HAP-1 (cell line): Measurements from ENCODE around the gene BSDC1.
"Not testable (repeated sequence)": the region's sequence is repeated elsewhere in the genome, so short reads cannot be mapped to it uniquely, and the experiment has no call there.

Experiments used
- DNase-seq, 2 experiments: peaks; one replicate each; pipeline ENCODE4 v3.0.0-alpha.2; 2016 to 2020; ENCODE audit warnings: low spot score in 2 of 2
- H3K27me3 ChIP-seq: fragments of 250-450 bp; sonication (Bioruptor Pico); 2 replicates; pipeline ENCODE4 v1.5.1; 2020; ENCODE audit warnings: low read depth, mild to moderate bottlenecking, moderate library complexity
- H3K36me3 ChIP-seq: fragments of 250-450 bp; sonication (Bioruptor Pico); replicated peaks from 2 replicates; pipeline ENCODE4 v1.5.1; 2020; ENCODE audit warnings: mild to moderate bottlenecking
- H3K4me1 ChIP-seq: fragments of 250-450 bp; sonication (Bioruptor Pico); 2 replicates; pipeline ENCODE4 v1.5.1; 2020; ENCODE audit warnings: mild to moderate bottlenecking
- H3K4me3 ChIP-seq: fragments of 250-450 bp; sonication (Bioruptor Pico); 2 replicates; pipeline ENCODE4 v1.5.1; 2020; ENCODE audit warnings: mild to moderate bottlenecking, moderate library complexity
- H3K9me3 ChIP-seq: fragments of 250-450 bp; sonication (Bioruptor Pico); 2 replicates; pipeline ENCODE4 v1.5.1; 2020; ENCODE audit warnings: mild to moderate bottlenecking, moderate library complexity
- in situ Hi-C: fragments of 300-500 bp; cut with MboI; formaldehyde crosslinking; loops from 3 replicates; pipeline ENCODE4 v1.14.3; 2020; ENCODE audit warnings: low sequenced_read_pairs, inconsistent platforms, mixed read lengths

BSDC1 gene

DNA sequence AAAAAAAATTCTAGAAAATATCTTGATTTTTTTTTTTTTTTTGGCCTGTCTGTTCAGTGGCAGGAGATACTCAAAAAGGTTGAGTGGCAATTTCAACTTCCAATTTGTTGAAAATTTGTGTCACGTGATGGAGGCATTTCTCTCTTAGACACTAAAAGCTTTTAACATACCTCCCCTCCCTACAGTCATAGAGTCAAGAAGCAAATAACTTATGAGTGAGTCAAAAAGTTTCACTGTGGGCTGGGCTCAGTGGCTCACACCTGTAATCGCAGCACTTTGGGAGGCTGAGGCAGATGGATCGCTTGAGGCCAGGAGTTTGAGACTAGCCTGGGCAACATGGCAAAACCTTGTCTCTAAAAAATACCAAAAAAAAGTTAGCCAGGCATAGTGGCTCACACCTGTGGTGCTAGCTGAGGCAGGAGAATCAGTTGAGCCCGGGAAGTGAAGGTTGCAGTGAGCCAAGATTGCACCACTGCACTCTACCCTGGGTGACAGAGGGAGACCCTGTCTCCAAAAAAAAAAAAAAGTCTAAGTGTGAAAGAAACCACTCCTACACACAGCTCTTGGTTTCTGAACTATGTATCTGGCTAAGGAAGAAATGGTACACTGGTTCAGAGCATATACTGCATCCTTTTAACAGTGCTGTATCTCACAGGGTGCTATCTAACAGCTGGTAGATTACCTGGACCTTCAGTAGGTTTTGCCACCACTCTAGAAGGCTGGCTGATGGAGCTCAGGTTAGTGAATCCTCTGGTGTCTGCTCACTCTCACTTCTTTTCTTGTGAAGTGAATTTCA lies 11.6 kb upstream of the BSDC1 start:
- no peaks in the 10 kb centered on the region for H3K27me3 ChIP-seq
- peaks cover 13% of the 10 kb centered on the region for H3K4me1 ChIP-seq
- no peak for DNase-seq
- in situ Hi-C loops, result no loop called here
- H3K9me3 ChIP-seq, result no peaks in the 10 kb centered on the region
- H3K4me3 ChIP-seq, result no peak overlapping the region
- H3K36me3 ChIP-seq, result no peaks in the 10 kb centered on the region

DNA sequence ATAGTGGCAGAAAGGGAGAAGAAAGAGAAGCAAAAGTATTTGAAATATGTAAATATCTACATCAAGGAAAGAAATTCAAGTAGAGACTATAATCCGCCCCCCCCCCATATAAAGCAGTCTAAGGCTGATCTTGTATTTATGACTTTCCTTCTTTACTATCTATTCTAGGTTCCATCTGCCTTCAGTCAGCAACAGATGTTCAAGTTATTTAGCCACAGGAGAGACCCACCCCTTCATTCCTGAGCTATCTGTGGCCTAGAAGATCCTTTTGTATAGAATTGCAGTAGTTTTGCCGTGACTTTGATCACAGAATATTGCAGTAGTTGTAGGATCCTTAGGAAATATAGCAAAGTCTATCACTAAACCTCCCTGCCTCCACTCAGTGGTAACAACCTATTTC lies 10.7 kb upstream of the BSDC1 start:
- in situ Hi-C loops, result no loop called here
- no peaks in the 10 kb centered on the region for H3K36me3 ChIP-seq
- peak; percentile 41 to 71 for DNase-seq

GRCh38 chr1:32400876-32401631 lies 6.8 kb upstream of the BSDC1 start:
- H3K9me3 ChIP-seq, result no peaks in the 10 kb centered on the region
- no peaks in the 10 kb centered on the region for H3K36me3 ChIP-seq
- peaks cover 13% of the 10 kb centered on the region for H3K4me1 ChIP-seq
- in situ Hi-C loops, result no loop called here
- no peak overlapping the region for H3K4me3 ChIP-seq
- DNase-seq, result peak; percentile 76 to 92
- H3K27me3 ChIP-seq, result no peaks in the 10 kb centered on the region

More for the DNA sequence above, 10.7 kb upstream of the BSDC1 start:
- H3K4me1 ChIP-seq, result peaks cover 13% of the 10 kb centered on the region
- H3K27me3 ChIP-seq, result no peaks in the 10 kb centered on the region
- no peaks in the 10 kb centered on the region for H3K9me3 ChIP-seq
- no peak overlapping the region for H3K4me3 ChIP-seq

- Histone ChIP-seq H3K4me3 (no peak overlapping the region), H3K36me3 (no peaks in the 10 kb centered on the region), H3K9me3 (no peaks in the 10 kb centered on the region), H3K27me3 (no peaks in the 10 kb centered on the region), H3K4me1 (peaks cover 9% of the 10 kb centered on the region)
- in situ Hi-C loops, result no loop called here
- no peak for DNase-seq
These were observed 5.6 kb upstream of the BSDC1 start for GRCh38 chr1:32399843-32400242.

DNA sequence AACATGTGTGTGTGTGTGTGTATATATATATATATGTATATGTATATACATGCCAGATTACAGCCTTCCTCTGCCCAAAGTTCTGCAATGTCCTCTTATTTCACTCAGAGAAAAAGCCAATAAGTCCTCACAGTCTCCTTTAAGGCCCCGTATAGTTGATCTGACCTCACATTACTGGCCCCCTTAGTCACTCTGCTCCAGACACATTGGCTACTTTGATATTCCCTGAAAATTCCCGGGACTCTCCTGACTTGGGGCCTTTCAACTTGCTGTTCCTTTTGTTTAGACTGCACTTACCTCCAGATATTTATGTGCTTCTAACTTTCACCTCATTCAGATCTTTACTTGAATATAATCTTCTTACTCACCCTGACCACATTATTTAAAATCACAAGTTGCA lies 4.2 kb upstream of the BSDC1 start:
- DNase-seq, result no peak
- H3K4me3 ChIP-seq, result no peak overlapping the region
- in situ Hi-C loops, result no loop called here
- no peaks in the 10 kb centered on the region for H3K36me3 ChIP-seq
- H3K4me1 ChIP-seq, result peaks cover 6% of the 10 kb centered on the region
- no peaks in the 10 kb centered on the region for H3K9me3 ChIP-seq
- no peaks in the 10 kb centered on the region for H3K27me3 ChIP-seq

GRCh38 chr1:32396524-32396923 lies 2.3 kb upstream of the BSDC1 start:
- H3K4me3 ChIP-seq, in situ Hi-C loops, DNase-seq, H3K36me3 ChIP-seq, H3K27me3 ChIP-seq, H3K4me1 ChIP-seq, H3K9me3 ChIP-seq: not testable (repeated sequence)

DNA sequence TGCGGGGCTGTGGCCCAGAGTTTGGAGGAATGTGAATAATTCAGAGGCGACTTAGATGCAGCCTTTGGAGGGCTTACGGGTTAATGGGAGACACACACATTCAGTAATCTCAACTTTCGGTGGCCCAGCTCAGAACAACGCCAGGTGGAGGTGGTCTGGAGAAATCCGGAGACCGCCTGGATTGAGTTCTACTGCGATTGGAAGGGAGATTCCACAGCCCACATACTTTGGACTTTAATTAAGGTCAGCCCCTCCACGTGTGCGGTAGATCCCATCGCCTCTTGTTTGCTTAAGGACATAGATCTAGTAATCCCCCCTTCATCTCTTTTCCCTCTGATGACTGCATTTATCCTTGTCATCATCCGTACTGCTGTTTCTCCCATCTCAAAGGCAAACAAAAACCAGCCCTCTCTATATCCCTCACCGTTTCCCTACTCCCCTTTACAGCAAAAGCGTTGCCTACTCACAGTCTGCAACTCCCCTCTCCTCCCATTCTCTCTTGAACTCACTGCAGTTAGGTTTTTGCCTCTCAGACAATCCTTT lies 720 bp upstream of the BSDC1 start:
- H3K4me3 ChIP-seq, result peak overlapping the region; percentile 75
- in situ Hi-C loops, result no loop called here
- H3K36me3 ChIP-seq, result peaks cover 6% of the 10 kb centered on the region
- peak in 1 of 2 experiments; percentile 11 for DNase-seq
- H3K9me3 ChIP-seq, result no peaks in the 10 kb centered on the region
- H3K4me1 ChIP-seq, result peaks cover 5% of the 10 kb centered on the region
- H3K27me3 ChIP-seq, result no peaks in the 10 kb centered on the region

GRCh38 chr1:32393832-32394140 lies 455 bp downstream of the BSDC1 start:
- Histone ChIP-seq H3K9me3 (no peaks in the 10 kb centered on the region), H3K4me3 (peak overlapping the region; percentile 75), H3K4me1 (peaks cover 5% of the 10 kb centered on the region), H3K27me3 (no peaks in the 10 kb centered on the region), H3K36me3 (peaks cover 9% of the 10 kb centered on the region)
- in situ Hi-C loops, result no loop called here
- DNase-seq, result peak; percentile 5 to 51

DNA sequence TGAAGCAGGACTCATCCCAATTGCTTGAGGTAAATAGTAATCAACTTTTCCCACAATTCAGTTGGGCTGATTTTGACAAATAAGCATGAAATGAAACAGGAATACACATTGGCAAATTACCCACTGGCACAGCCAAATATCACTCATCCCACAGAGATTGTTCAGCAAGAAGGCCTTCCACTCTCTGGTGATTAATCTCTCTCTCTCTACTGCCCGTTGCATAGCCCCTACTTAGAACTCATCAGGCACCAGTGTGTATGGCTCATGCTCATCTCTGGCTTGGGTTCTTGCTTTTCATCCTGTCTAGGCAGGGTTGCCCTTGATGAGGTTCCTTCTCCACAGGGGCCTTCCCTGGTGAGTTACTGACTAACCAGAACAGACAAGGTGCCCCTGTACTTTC lies 1.1 kb downstream of the BSDC1 start:
- no peak for DNase-seq
- no peaks in the 10 kb centered on the region for H3K27me3 ChIP-seq
- H3K36me3 ChIP-seq, result peaks cover 10% of the 10 kb centered on the region
- H3K4me3 ChIP-seq, result peak overlapping the region; percentile 75
- H3K4me1 ChIP-seq, result peaks cover 5% of the 10 kb centered on the region
- no peaks in the 10 kb centered on the region for H3K9me3 ChIP-seq
- in situ Hi-C loops, result no loop called here

DNA sequence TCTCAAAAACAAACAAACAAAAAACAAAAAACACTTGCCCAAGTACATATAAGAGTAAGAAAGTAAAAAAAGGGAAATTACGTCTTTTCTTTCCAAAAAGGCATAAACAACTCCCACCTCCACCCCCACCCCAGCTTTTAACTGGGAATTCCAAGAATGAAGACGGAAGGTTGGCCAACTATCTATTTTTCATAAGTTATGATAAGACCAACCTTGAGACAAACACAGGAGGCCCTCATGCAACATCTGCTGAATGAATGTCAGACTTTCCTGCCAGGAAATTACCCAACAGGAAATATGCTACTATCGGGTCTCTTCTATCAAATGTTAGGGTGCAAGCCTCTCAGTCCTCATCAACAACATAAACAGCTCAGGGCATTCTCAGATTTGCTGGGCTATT lies 1.9 kb downstream of the BSDC1 start:
- H3K36me3 ChIP-seq, result peaks cover 13% of the 10 kb centered on the region

DNA sequence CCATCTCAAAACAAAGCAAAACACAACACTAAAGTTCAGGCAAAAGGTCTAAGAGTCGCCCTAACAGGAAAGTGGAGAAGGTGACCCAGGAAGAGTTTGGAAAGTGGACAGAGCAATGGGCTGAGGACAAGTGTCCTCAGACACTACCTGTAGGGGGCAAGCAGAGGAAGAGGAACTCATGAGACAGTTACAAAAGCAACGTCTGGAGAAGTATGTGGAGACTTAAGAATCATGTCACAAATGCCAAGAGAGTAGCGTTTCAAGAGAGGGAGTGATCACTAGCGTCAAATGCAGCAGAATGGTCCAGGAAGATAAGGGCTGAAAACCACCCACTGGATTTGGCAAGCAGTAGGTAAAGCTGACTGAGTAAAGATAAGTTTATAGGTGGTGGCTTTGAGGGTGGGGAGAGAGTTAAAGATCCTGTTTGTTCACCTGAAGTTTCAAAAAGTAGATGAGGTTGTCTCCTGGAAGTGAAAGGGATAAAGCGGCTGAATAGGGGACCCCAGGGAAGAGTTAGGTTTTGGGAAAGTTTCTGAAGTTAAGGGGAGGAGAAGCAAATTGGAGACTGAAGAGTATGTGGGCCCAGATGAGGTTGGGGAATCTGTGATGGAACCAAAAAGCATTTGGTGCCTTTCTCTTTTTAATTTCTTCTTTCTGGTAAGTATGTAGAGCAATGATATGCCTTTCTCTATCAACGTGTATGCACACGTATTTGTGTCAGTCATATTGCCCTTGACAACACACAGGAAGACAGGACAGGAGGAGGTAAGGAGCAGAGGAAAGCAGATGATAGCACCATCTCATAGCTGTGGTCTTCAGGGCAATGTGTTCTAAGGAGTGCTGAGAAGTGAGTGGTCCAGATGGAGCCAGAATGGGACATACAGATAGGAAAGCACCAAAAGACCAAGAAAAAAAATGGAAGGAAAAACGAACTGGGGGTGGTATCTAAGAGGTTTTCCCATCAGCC lies 3.1 kb downstream of the BSDC1 start:
- Histone ChIP-seq H3K27me3 (no peaks in the 10 kb centered on the region), H3K9me3 (no peaks in the 10 kb centered on the region), H3K4me1 (peaks cover 5% of the 10 kb centered on the region), H3K36me3 (peaks cover 21% of the 10 kb centered on the region), H3K4me3 (no peak overlapping the region)
- in situ Hi-C loops, result no loop called here
- no peak for DNase-seq

More for the DNA sequence above, 1.9 kb downstream of the BSDC1 start:
- Histone ChIP-seq H3K9me3 (no peaks in the 10 kb centered on the region), H3K27me3 (no peaks in the 10 kb centered on the region), H3K4me3 (no peak overlapping the region), H3K4me1 (peaks cover 5% of the 10 kb centered on the region)
- DNase-seq, result no peak
- in situ Hi-C loops, result no loop called here

DNA sequence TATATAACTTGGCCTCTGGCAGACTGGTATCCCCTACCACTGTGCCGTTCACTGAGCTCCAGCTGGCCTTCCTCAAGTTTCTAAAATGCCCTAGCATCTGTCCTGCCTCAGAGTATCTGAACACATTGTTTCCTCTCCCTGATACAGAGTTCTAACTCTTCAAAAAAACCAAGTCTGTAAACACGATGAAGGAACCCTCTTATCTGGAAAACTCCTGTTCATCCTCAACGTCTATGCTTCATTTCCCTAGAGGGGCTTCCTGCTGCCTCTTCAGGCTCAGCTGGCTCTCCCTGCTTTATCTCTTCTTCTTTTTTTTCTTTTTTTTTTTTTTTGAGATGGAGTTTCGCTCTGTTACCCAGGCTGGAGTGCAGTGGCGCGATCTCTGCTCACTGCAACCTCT lies 5.6 kb downstream of the BSDC1 start:
- Histone ChIP-seq H3K27me3 (no peaks in the 10 kb centered on the region), H3K36me3 (peaks cover 33% of the 10 kb centered on the region), H3K4me1 (peaks cover 5% of the 10 kb centered on the region), H3K4me3 (no peak overlapping the region), H3K9me3 (no peaks in the 10 kb centered on the region)
- in situ Hi-C loops, result no loop called here
- DNase-seq, result no peak

GRCh38 chr1:32386676-32387392 lies 7.4 kb downstream of the BSDC1 start:
- no peak for DNase-seq
- Histone ChIP-seq H3K9me3 (no peaks in the 10 kb centered on the region), H3K4me1 (no peaks in the 10 kb centered on the region), H3K27me3 (no peaks in the 10 kb centered on the region), H3K4me3 (no peak overlapping the region), H3K36me3 (peaks cover 35% of the 10 kb centered on the region)
- in situ Hi-C loops, result no loop called here
